ENCODE results near the gene SH3YL1.

The SH3YL1 gene

DNA sequence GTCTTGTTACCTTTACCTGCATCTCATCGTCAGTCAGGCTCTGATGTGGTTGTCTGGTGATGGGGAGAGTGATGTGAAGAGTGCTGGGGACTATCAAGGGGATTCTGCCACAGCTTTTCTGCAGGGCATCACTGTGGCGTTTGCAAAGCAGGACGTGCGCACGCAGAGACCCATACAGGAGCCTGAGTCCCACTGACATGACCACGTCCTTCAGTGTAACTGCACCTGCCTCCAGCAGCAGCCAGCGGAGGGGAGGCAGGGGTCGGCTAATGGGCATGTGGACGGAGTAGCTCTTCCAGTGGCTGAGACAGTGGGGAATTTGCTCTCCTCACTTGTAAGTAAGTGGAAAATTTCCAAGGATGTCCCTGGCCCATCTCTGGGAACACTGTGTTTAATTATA lies 17.5 kb upstream of the SH3YL1 start:
- DNase-seq, result no peak

DNA sequence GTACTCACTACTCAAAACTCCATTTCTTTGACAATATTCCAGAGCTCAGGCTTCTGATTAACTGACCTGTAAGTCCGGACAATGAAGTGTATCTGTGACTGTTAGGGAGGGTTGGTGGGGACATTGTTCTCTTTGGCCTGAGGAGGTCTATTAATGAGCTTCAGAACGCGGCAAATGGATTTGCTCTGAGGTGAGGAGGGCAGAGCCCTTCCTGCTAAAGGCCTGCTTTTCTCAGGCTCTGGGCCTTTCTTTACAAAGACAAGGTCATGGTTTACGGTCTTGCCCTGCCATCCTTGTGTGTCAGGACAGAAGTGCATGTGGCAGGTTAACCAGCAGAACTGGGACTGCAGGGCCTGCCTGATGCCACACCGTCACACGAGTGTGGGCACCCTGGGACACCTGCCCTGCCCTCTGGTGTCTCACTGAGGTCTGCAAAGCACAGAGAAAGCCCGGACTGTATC lies 16.8 kb upstream of the SH3YL1 start:
- no peak for DNase-seq

DNA sequence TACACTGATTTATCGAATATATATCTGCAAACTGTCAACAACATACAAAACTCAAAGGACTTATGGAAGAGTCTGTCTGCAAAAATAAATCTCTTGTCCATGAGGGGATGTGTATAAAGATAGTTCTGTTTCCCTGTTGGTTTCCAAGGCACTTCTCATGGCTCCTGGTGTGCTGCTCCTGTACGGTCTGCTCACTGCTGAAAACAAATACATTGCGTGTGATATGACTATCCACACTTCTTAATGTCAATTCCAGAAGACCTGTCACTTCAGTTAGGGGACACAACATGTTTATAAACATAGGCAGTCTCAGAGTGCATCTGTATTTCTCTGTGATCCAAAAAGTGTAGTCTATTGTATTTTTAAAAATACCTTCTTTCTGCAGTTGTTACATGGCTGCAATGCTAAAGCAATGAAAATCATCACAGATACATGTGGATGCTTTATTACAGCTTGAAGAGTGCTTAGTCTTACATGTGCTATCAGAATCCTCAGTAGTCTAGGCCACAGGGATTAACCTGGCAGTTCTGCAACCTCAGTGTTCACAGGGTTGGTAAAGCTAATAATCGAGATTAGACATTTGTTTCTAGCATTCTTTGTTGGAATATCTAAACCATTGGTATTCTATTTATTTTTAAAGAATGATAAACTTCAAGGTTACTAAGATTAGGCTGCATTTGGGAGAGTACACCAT lies 16.3 kb upstream of the SH3YL1 start:
- DNase-seq, result no peak

DNA sequence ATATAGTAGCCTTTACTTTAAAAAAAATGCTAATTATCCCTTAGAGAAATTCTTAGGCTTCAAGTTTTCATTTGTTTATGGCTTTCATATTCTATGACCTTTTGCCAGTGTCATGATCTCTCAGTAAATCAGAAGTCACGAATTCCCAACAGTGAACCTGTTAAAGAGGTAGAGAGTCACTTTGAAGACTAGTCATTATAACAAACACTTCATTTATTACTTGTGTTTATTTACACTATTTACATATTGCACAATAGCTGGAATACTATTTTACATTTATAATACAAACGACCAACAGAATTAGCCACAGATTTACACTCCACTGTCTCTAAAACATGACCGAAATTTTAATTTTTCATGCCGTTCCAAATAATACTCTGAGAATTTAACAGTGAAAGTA lies 15.5 kb upstream of the SH3YL1 start:
- no peak for DNase-seq

DNA sequence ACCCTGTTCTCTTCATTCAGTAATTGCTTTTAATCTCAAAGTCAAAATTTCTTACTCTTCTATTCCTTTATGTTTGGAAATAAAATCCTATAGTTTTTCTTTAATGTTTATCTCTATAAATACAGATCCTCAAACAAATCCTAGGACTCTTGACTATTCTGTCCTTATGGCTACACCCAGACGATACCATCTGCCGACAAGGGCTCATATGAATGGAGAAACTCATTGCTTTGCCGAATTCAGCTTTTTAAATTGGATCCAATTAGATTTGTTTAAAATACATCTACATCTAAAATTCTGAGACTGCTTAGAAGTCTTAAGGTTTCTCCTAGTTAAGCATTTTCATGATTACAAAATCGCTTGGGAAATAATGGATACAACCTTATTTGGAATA lies 15.1 kb upstream of the SH3YL1 start:
- no peak for DNase-seq

DNA sequence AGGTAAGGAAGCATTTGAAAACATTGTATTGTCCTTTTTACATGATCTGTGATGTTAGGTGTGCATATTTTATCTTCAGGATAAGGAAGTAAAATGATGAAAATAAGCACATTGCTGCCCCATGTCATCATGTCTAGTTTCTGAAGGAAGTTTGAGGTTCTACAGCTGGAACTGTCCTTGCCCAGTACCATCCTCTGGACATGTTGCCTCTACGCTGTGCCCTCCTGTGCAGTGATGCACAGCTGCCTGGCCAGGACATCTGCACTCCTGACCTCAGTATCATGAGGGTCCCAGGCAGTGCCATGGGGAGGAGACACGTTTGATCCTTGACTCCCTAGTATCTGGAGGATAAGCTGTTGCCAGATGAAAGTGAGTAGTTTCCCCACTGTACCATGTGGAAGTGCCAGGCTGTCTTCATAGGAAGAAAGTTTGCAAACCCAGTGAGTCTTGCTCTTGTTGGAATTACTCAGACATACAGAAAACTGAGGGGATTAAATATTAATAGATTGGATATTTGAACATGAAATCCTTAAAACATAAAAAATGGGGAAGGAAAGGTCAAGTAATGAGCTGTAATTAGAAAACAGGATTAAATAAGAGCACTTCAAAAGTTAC lies 14.6 kb upstream of the SH3YL1 start:
- no peak for DNase-seq

DNA sequence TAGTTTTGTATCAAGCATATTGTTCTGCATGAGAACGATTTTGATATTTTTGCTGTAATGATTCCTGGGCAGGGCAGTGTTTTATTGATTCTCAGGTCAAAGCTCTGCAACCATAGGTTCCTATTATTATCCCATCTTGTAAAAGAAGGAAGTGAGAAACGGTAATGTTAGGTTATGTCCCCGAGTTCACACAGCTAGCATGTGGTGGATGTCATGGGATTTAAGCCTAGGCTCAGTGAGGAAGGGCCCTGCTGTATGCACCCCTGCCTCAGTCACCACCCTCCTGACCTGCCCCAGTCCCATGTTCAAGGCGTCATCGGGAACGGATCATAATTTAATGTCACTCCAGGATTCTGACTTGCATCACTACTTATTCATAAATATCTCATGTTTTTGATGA lies 11.6 kb upstream of the SH3YL1 start:
- DNase-seq, result no peak

DNA sequence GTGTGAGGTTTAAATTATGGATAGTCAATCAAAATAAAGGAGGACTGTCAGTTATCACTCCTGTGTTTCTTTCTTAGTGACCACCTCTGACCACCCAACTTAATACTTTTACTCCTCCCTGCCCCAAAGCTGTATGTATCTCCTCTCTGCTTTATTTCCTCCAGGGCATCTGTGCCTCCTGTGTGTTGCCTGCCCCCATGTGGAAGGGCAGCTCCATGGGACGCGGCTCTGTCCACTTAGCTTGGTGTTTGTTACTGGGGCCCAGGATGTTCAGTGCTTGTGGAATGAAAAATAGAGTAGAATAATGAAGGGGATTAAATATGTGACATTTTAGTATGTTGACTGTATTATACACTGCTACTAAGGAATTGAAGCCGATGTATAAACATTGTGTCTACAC lies 10.7 kb upstream of the SH3YL1 start:
- no peak for DNase-seq

DNA sequence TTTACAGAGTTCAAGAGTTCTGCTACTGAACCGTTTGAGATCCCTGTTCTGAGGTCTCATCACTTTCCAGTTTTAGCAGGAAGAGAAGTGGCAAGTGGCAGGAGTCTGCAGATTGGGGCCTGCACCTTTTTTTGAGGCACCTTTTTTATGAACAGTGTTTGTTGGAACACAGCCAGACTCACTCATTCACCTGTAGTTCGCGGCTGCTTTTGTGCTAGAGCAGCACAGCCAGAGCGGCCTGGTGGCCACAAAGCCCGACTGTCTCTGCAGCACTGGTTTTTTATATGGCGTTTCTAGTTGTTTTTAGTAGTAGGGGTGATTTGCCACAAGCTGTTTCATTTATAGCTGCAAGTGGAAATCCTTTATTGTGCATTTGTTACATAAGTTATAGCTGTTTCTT lies 9.5 kb upstream of the SH3YL1 start:
- no peak for DNase-seq

DNA sequence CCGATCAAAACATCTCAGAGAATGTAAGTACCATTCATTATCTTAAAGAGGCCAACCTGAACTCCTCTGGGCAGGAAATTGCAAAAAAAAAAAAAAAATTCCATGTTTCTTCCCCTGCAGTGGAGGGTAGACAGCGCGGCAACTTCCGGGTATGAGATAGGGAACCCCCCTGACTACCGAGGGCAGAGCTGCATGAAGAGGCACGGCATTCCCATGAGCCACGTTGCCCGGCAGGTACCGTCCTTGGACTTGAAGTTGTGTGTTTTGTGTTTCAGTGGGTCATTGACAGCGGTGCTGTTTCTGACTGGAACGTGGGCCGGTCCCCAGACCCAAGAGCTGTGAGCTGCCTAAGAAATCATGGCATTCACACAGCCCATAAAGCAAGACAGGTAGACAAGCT lies 8.1 kb upstream of the SH3YL1 start:
- no peak for DNase-seq

DNA sequence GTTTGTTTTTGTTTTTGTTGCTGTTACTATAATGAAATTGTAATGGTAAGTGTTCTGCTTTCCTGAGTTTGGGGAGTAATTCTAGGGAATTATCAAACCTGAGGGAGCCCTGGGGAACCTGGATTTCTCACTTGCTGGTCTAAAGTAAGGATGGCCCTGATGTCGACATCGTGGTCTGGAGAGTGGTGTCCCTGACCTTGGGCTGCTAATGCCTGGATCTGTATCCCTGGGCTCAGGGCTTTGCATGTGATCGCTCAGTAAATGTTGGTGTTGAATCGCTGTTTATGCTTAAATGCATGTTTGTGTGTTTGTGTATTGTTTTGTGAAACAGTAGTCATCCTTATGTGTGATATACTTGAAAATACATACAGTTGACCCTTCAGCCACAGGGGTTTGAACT lies 7.0 kb upstream of the SH3YL1 start:
- DNase-seq, result no peak

DNA sequence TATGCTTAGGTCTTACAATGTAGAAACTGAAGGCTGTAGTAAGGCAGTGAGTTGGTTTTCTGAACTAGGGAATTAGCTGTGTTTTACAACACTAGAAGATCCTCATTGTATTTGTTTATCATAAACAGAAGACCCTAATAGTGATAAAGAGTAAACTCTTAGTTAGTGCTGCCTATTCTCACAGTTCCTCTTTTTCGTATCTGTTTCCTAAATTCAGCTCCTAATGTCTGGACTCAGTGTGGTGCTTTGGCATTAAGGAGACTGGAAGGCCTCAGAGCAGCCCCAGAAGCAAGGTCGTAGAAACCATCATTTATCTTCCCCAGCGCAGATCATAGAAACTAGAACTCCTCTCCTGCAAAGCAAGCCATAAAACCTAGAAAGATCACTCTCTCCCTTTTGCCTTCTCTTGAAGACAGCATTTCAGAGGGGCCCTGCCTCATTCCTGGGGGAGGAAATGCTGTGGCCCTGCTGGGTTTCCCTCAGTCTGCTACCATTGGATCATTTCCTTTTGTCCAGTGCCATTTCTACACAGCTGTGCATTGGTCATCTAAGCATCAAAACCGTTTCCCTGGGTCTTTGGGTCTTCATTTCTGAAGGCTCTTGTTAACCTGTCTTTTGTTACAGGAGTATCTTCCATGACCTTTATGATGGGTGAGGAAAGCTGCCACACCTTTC lies 5.7 kb upstream of the SH3YL1 start:
- no peak for DNase-seq

DNA sequence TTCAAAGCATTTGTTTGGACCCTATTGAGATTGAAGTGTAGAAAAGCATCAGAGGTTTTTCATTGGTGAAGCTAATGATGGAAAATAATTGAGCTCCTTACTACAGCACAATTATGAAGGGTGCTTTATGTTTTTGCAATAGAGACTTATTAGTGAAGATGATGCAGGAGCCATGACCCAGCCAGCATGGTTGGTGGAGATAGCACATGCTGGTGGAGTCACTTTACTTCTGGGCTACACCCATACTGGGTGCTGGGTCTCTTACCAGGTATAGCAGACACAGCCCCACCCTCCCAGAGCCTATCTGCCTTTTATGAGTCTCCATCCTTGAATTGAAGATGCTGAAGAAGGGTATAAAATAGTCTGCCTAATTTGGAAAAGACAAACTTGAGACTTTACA lies 4.5 kb upstream of the SH3YL1 start:
- no peak for DNase-seq

DNA sequence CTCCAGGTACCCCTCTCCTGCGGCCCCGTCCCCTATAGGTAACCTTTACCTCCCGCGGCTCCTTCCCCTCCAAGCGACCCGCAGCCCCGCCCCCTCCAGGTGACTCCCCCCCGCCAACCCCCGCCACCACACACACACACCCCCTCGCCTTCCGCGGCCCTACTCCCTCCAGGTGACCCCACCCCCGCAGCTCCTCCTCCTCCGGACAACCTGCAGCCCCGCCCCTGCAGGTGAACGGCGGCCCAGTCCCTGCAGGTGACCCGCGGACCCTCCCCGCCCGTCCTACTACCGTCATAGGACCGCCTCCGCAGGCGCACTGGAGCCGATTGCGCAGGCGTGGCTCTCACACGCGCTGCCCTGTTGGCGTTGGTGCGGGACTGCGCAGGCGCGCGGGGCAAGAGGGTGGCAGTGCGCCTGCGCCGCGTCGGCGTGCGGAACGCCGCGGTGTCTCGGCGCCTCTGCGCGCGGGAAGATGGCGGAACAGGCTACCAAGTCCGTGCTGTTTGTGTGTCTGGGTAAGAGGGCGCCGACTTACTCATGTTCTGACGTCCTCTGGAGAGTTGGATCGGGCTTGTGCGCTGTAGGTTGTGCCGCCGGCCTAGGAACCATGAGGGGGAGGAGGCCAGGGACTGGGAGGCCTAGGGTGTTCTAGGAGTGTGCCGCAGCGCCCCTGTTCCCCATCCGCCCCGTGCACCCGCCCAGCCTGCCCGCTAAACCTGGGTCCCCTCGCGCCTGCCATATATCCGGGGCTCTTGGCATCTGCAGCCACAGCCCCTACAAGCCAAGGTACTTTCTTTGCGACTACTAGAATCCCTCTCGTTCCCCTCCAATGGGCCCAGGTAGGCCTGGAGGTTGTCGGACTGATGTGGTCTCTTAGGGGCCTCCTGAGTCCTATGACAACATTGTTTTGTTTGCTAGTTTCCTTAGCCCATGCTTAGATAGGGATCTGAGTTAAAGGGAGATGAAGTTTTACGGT lies 949 bp upstream of the SH3YL1 start, which contains the start of gene ACP1:
ACP1 (plus strand) TSS at position 455 of the 976 bp plus-strand sequence; CDS start at position 473, 18 bp downstream.
- DNase-seq, result peak; percentile 59

DNA sequence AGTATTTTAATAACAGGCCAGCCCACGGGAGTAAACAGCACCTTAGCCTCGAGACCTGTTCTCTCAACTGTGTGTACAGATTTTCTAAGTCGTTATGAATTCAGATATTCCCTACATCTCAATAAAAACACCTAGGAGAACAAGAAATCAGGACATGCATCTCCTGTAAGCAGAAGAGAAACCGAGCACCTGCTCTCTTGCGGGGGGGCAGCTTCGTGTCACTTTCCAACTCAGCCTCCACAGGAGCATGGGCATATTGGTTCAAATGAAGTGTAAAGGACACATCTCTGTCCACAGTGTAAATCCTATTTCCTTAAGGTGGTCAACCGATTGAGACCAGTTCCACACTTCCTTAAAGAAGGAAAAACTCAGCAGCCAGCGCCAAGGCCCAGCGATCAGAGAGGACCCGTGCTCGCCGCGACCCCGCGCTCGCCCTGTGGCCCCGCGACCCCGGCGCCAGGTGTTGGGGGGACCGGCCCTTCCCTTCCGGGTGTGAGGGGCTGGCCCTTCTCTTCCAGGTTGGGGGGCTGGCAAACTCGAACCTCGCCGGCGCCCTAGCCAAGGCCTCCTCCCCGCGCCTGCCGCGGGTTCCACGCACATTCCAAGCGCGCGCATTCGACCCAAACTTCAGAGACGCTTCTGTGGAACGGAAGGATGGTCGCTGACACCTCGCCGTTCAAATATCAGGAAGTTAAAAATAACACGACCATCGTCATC lies 652 bp downstream of the SH3YL1 start:
- DNase-seq, result no peak

DNA sequence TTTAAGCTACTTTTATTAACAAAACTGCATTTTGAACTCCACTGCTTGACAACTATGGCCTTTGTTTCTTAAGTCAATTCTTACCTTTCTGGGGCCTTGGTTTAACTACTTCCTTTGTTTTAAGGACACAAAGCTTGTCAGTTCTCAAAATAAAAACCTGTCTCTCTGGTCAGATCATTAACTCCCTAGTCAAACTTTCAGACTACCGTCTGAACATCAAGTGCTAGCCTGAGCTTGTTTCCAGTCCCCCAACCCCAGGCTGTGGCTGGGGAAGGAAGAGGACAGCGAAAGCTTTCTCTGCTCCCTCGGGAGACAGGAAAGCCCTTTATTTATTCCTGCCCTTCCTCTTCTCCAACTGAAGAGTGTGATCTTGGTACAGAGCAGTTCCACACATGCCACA lies 1.7 kb downstream of the SH3YL1 start:
- no peak for DNase-seq

DNA sequence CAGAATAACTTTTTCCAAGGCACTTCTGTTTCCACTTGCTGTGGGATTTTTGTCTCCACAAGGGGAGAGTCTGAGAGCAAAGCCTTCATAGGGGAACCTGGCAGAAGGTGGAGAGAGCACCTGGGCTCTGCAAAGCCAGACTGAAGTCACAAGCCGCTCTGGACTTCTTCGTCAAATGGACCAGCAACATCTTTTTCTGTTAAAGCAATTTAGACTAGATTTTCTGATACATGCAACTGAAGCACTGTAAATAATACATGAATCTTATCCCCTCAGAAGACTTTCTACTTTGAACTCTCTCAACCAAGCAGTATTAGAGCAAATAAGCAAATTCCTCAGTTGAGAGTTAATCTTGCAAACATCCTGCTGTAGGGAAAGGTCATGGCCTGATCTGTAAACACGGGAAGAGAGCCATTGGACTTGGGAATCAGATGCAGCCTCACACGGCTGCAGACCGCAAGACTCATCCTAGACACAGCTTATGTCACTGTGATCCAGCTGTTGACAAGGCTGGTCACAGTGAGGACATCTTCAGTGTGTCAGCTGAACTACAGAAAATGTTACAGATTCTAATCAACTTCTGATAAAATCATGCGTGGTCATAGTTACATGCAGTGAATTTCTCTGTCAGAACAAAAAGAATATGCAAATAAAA lies 3.2 kb downstream of the SH3YL1 start:
- no peak for DNase-seq

DNA sequence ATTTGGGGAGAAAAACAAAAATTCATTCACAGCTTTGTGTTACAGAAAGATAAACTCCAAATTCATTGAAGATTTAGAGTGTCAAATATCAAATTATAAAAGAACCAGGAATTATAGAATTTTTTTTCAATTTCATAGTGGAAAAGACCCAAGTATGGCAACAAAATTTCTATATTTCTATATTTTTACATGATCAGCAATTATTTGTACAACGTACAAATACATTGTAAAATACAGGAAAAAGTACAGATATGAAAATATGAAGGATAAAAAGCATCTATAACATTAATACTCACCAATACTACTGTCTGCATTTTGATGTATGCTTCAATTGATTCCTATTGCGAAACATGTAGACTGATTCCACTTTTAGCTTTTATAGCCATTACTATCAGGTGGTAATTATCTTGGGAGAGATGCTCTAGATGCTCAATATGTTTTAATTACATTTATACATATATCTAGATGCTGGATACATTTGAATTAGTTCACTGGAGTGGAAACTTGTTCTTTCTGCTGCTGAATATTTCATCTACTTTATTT lies 4.0 kb downstream of the SH3YL1 start:
- DNase-seq, result no peak

DNA sequence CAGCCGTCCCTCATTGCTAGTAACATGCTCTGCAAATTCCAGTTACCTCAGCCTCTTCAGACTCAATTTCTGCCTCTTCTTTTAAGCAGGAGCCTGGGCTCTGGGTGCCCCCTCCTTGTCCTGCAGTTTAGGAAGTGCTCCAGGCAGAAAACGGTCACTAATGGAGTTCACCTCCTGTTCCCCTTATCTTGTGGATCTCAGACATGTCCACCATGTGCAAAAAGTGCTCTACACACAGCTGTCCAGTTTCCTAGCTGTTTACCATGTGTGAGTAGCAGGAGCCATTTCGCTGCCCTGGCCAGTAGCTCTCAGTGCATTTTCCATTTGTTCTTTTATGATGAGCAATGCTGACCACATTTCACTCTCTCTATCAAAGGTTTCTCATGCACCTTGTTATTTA lies 4.9 kb downstream of the SH3YL1 start:
- DNase-seq, result no peak

DNA sequence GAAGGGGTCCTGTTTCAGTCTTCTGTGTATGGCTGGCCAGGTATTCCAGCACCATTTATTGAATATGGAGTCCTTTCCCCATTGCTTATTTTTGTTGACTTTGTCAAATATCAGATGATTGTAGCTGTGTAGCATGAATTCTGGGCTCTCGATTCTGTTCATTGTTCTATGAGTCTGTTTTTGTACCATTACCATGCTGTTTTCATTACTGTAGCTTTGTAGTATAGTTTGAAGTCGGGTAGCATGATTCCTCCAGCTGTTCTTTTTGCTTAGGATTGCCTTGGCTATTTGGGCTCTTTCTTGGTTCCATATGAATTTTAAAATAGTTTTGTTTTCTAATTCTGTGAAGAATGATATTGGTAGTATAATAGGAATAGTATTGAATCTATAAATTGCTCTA lies 6.0 kb downstream of the SH3YL1 start:
- DNase-seq, result no peak

DNA sequence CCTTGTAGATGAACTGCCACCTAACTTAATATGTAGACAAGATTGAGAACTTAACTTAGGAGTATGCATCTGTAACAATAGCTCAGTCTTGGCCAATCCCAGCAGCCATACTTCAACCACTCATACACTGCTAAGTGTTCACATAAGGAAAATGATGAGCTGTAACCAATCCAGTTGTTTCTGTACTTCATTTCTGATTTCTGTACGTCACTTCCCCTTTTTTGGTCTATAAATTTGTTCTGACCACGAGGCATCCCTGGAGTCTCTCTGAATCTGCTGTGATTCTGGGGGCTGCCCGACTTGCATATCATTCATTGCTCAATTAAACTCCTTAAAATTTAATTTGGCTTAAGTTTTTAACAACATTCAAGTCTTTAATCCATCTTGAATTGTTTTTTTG lies 6.4 kb downstream of the SH3YL1 start:
- DNase-seq, result no peak

DNA sequence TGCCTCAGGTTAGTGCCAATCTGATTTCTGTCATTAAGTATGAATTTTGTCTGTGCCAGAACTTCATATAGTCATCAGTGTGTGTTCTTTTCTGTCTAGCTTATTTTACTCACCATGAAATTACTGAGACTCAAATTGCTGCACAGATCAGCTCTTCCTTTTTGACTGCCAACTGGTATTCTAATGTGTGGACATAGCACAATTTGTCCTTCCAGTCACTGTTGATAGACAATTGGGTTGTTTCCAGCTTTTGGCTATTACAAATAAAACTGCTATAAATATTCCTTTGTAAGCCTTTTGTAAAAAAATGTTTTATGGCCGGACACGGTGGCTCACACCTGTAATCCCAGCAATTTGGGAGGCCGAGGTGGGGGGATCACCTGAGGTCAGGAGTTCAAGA lies 7.7 kb downstream of the SH3YL1 start:
- no peak for DNase-seq

Measured in NCI-H524 treated with DMSO at 0.1 percent for 48 hours (cell line).